Lung microvascular endothelial cell (primary cell): ENCODE results near the gene PRKAR1B. TPM values are rescaled to one million over a fixed set of nuclear protein-coding genes. Genes with fewer than 3 reads are reported as not detected.

Source experiments
- DNase-seq, 2 donors: peaks; one replicate each; pipeline versions ENCODE4 v3.0.0 to v3.0.0-alpha.2; 2010; ENCODE audit warnings: low read depth in 2 of 2
- total RNA-seq: library from RNA; depleted of rRNA; stranded (reverse); fragments of >200 nt; gene quantifications from 2 replicates; pipeline ENCODE4 v1.2.1, GENCODE V29; 2014

The PRKAR1B gene
- total RNA-seq, 1 donor from 2014 or later: 71.8 TPM

- no peak for DNase-seq
Measured at GRCh38 chr7:512541-513311, 214.4 kb downstream of the PRKAR1B start.

- DNase-seq: no peak
Measured at GRCh38 chr7:512146-512510, 215.0 kb downstream of the PRKAR1B start.

GRCh38 chr7:511476-512145 is 215.5 kb downstream of the PRKAR1B start:
- DNase-seq: no peak

GRCh38 chr7:510782-511281 is 216.2 kb downstream of the PRKAR1B start:
- DNase-seq: no peak

GRCh38 chr7:510131-510481 is 217.0 kb downstream of the PRKAR1B start:
- DNase-seq: no peak

- DNase-seq: no peak
Measured at GRCh38 chr7:509426-510130, 217.5 kb downstream of the PRKAR1B start.

- no peak for DNase-seq
Measured at GRCh38 chr7:508461-509170, 218.5 kb downstream of the PRKAR1B start.

- no peak for DNase-seq
Measured at GRCh38 chr7:507623-508300, 219.3 kb downstream of the PRKAR1B start.

- no peak for DNase-seq
Measured at GRCh38 chr7:506921-507622, 220.0 kb downstream of the PRKAR1B start.

- DNase-seq: no peak
Measured at GRCh38 chr7:506391-506831, 220.7 kb downstream of the PRKAR1B start.

- DNase-seq: no peak
Measured at GRCh38 chr7:505171-505570, 221.9 kb downstream of the PRKAR1B start.

- DNase-seq: no peak
Measured at GRCh38 chr7:504221-505111, 222.6 kb downstream of the PRKAR1B start.

GRCh38 chr7:503575-504111 is 223.4 kb downstream of the PRKAR1B start:
- DNase-seq: no peak

GRCh38 chr7:502296-502695 is 224.8 kb downstream of the PRKAR1B start:
- no peak for DNase-seq

GRCh38 chr7:501526-501925 is 225.6 kb downstream of the PRKAR1B start:
- no peak for DNase-seq

GRCh38 chr7:500521-501420 is 226.3 kb downstream of the PRKAR1B start:
- no peak for DNase-seq

GRCh38 chr7:499853-500485 is 227.1 kb downstream of the PRKAR1B start:
- no peak for DNase-seq
